Activated naive CD4-positive, alpha-beta T cell treated with Interleukin-2 at 50 U/mL for 16 hours (primary cell): Measurements from ENCODE around the gene MLST8.

Experiments
- DNase-seq: peaks from one replicate; pipeline ENCODE4 v3.0.0-alpha.2; 2020

MLST8 gene

GRCh38 chr16:2205104-2205966 lies at the start of gene MLST8:
Gene MLST8 (plus strand): TSS chr16:2205454. CDS start chr16:2206086, 632 bp downstream.
- peak; percentile 88 for DNase-seq

- DNase-seq, result peak; percentile 21
These were observed 49.0 kb upstream of the MLST8 start for GRCh38 chr16:2155977-2156848.

GRCh38 chr16:2156849-2157224 lies 48.4 kb upstream of the MLST8 start:
- no peak for DNase-seq

GRCh38 chr16:2157480-2158261 lies 47.6 kb upstream of the MLST8 start:
- no peak for DNase-seq

- DNase-seq, result no peak
These were observed 47.0 kb upstream of the MLST8 start for GRCh38 chr16:2158262-2158638.

GRCh38 chr16:2159175-2159838 lies 45.9 kb upstream of the MLST8 start:
- DNase-seq, result no peak

- DNase-seq, result no peak
These were observed 44.2 kb upstream of the MLST8 start for GRCh38 chr16:2160915-2161551.

GRCh38 chr16:2161911-2162310 lies 43.3 kb upstream of the MLST8 start:
- no peak for DNase-seq

GRCh38 chr16:2162676-2163118 lies 42.6 kb upstream of the MLST8 start:
- DNase-seq, result no peak

- DNase-seq, result no peak
These were observed 41.9 kb upstream of the MLST8 start for GRCh38 chr16:2163211-2163881.

GRCh38 chr16:2165861-2166260 lies 39.4 kb upstream of the MLST8 start:
- DNase-seq, result no peak

GRCh38 chr16:2166263-2167067 lies 38.8 kb upstream of the MLST8 start:
- DNase-seq, result no peak

GRCh38 chr16:2167068-2167638 lies 38.1 kb upstream of the MLST8 start:
- no peak for DNase-seq

GRCh38 chr16:2170080-2170479 lies 35.2 kb upstream of the MLST8 start:
- DNase-seq, result no peak

GRCh38 chr16:2170587-2171435 lies 34.4 kb upstream of the MLST8 start:
- DNase-seq, result no peak

- no peak for DNase-seq
These were observed 33.6 kb upstream of the MLST8 start for GRCh38 chr16:2171601-2172178.

GRCh38 chr16:2172688-2173335 lies 32.4 kb upstream of the MLST8 start:
- no peak for DNase-seq

- no peak for DNase-seq
These were observed 31.9 kb upstream of the MLST8 start for GRCh38 chr16:2173366-2173765.
